OCI-LY7 (cell line): ENCODE results near the gene PLVAP. TPM values are rescaled to one million over a fixed set of nuclear protein-coding genes. Genes with fewer than 3 reads are reported as not detected.

Source experiments
- BruUV-seq: library from RNA; stranded (reverse); fragments of 400-500 nt; replicated peaks from 2 replicates; lab custom pipeline; 2021; lab: Mats Ljungman, UMichigan
- CTCF ChIA-PET: fragments of 300-600 bp; sonication (Branson Sonifier 250); formaldehyde crosslinking; loops from one replicate; lab custom pipeline; 2022; ENCODE audit warnings: antibody characterized with exemption; ENCODE audit not compliant: unreplicated experiment; lab: Charles Lee
- POLR2A ChIA-PET: fragments of 300-600 bp; sonication (Branson Sonifier 250); formaldehyde crosslinking; loops from one replicate; lab custom pipeline; 2022; ENCODE audit warnings: antibody characterized with exemption; lab: Charles Lee
- DNase-seq: peaks from one replicate; pipeline ENCODE4 v3.0.0-alpha.2; 2015; ENCODE audit warnings: low spot score
- H2AFZ ChIP-seq: fragments of 200-600 bp; sonication (generic), shearing (Covaris generic); 2 replicates; pipeline ENCODE4 v1.6.1; 2014; ENCODE audit warnings: mild to moderate bottlenecking, antibody characterized with exemption, low read length, moderate library complexity
- H3K27ac ChIP-seq: fragments of 200-600 bp; sonication (generic); 2 replicates; pipeline ENCODE4 v1.5.1; 2014; ENCODE audit warnings: mixed run types, low read depth, mild to moderate bottlenecking, moderate library complexity, low read length, inconsistent platforms; ENCODE audit not compliant: poor library complexity, severe bottlenecking
- H3K36me3 ChIP-seq: fragments of 200-600 bp; sonication (generic); 2 replicates; pipeline ENCODE4 v1.6.1; 2014; ENCODE audit warnings: mild to moderate bottlenecking, antibody characterized with exemption, low read length, moderate library complexity, mixed read lengths; ENCODE audit not compliant: insufficient read depth
- H3K4me1 ChIP-seq: fragments of 200-600 bp; sonication (generic); 2 replicates; pipeline ENCODE4 v1.5.1; 2014; ENCODE audit warnings: mild to moderate bottlenecking, low read length; ENCODE audit not compliant: insufficient read depth, poor library complexity, severe bottlenecking
- H3K4me2 ChIP-seq: fragments of 200-600 bp; sonication (generic); 2 replicates; pipeline ENCODE4 v1.6.1; 2014; ENCODE audit warnings: mild to moderate bottlenecking, low read length
- H3K4me3 ChIP-seq: fragments of 200-600 bp; sonication (generic); 2 replicates; pipeline ENCODE4 v1.5.1; 2014; ENCODE audit warnings: mild to moderate bottlenecking, low read depth, low read length; ENCODE audit not compliant: poor library complexity, severe bottlenecking
- H3K79me2 ChIP-seq: fragments of 200-600 bp; sonication (generic); 2 replicates; pipeline ENCODE4 v1.6.1; 2016; ENCODE audit warnings: low read depth, mild to moderate bottlenecking, low read length, moderate library complexity, mixed read lengths; ENCODE audit not compliant: insufficient read depth
- H3K9me2 ChIP-seq: fragments of 200-600 bp; sonication (generic); 2 replicates; pipeline ENCODE4 v1.6.1; 2016; ENCODE audit warnings: mild to moderate bottlenecking, low read length, mixed read lengths; ENCODE audit not compliant: insufficient read depth
- H3K9me3 ChIP-seq: fragments of 200-600 bp; sonication (generic); 2 replicates; pipeline ENCODE4 v1.6.1; 2014; ENCODE audit warnings: mild to moderate bottlenecking, mixed run types, low read length, mixed read lengths
- H4K20me1 ChIP-seq: fragments of 200-600 bp; sonication (generic); 2 replicates; pipeline ENCODE4 v1.6.1; 2014; ENCODE audit warnings: mild to moderate bottlenecking, antibody characterized with exemption, low read length, moderate library complexity, mixed read lengths; ENCODE audit not compliant: insufficient read depth
- EZH2phosphoT487 ChIP-seq: fragments of 200-600 bp; sonication (generic); IDR thresholded peaks from 2 replicates; pipeline ENCODE4 v1.6.1; 2018; ENCODE audit warnings: low read depth, borderline replicate concordance, mild to moderate bottlenecking, mixed run types, antibody characterized with exemption, low read length, moderate library complexity, mixed read lengths
- intact Hi-C: fragments of 100-400 bp; cut with micrococcal nuclease; formaldehyde crosslinking; loops from one replicate; pipeline ENCODE4 v1.10.0; 2022; ENCODE audit not compliant: unreplicated experiment
- total RNA-seq, 2 experiments: library from RNA; depleted of rRNA in 1 of 2; stranded (reverse); fragments of >200 nt in 1 of 2; shearing (Covaris generic) in 1 of 2; gene quantifications; 2 replicates each; pipeline ENCODE4 v1.2.3, GENCODE V29; 2014 to 2022
- TF ChIP-seq, protein P1 (sequence below): fragments of 200-600 bp; sonication (generic); conservative IDR thresholded peaks from 2 replicates; pipeline ENCODE4 v1.5.1; 2014; ENCODE audit warnings: mild to moderate bottlenecking, antibody characterized with exemption, low read length, moderate library complexity, mixed read lengths

PLVAP gene
- total RNA-seq, 2 experiments from 2014 or later = 0.16 to 1.5 TPM

DNA sequence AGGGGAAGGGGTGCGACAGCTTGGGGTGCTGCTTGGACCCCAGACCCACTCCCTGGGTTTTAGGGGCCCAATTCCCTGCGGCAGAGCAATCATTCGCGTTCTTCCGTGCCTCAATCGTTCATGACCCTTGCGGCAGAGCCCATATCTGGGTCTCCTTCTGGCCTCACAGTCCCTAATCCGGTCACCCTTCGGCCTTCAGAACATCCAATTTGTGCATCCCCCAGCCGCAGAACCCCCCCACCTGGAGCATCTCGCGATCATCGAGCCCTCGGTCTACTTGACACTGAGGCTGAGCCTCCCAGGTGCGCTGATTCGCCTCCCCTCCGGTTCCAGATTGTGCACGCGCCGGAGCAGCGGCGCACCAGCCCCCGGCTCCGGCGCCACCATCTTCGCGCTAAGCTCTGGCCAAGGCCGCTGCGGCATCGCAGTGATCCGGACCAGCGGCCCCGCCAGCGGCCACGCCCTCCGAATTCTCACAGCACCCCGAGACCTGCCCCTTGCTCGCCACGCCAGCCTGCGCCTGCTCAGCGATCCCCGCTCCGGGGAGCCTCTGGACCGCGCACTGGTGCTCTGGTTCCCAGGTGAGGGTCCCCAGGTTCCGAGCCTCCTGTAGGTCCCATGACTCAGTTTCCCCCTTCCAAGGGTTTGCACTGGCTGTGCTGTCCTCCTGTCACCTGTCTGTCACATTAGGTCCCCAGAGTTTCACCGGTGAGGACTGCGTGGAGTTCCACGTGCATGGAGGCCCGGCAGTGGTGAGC lies 39.3 kb downstream of the PLVAP start:
- peak; percentile 74 for DNase-seq
- H3K9me3 ChIP-seq = no peaks in the 10 kb centered on the region
- peak overlapping the region; percentile 88 for H3K27ac ChIP-seq
- H3K79me2 ChIP-seq = peaks cover 12% of the 10 kb centered on the region; the same call in 1 of the 2 replicates
- peaks cover 37% of the 10 kb centered on the region for H3K4me1 ChIP-seq
- POLR2A ChIA-PET = interaction anchor here (0.6 to 1.2 kb wide), 3 partner anchors 19 to 82 kb away, joined by 3 read pairs; partner anchors contain the start of gene MVB12A
- H3K4me2 ChIP-seq = peak overlapping the region; percentile 71
- H3K9me2 ChIP-seq = no peaks in the 10 kb centered on the region
- peak overlapping the region; percentile 83 for H3K4me3 ChIP-seq
- peaks cover 7% of the 10 kb centered on the region; the same call in 1 of the 2 replicates for H4K20me1 ChIP-seq
- intact Hi-C loops = no loop called here
- BruUV-seq = TSS peak; percentile 56
- CTCF ChIA-PET = no interaction called here
- TF ChIP-seq, protein P1, sequence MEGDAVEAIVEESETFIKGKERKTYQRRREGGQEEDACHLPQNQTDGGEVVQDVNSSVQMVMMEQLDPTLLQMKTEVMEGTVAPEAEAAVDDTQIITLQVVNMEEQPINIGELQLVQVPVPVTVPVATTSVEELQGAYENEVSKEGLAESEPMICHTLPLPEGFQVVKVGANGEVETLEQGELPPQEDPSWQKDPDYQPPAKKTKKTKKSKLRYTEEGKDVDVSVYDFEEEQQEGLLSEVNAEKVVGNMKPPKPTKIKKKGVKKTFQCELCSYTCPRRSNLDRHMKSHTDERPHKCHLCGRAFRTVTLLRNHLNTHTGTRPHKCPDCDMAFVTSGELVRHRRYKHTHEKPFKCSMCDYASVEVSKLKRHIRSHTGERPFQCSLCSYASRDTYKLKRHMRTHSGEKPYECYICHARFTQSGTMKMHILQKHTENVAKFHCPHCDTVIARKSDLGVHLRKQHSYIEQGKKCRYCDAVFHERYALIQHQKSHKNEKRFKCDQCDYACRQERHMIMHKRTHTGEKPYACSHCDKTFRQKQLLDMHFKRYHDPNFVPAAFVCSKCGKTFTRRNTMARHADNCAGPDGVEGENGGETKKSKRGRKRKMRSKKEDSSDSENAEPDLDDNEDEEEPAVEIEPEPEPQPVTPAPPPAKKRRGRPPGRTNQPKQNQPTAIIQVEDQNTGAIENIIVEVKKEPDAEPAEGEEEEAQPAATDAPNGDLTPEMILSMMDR = no peak
- no peak for TF ChIP-seq EZH2phosphoT487
- peak overlapping the region; percentile 46; the same call in 1 of the 2 replicates for H2AFZ ChIP-seq
- H3K36me3 ChIP-seq = peaks cover 32% of the 10 kb centered on the region

DNA sequence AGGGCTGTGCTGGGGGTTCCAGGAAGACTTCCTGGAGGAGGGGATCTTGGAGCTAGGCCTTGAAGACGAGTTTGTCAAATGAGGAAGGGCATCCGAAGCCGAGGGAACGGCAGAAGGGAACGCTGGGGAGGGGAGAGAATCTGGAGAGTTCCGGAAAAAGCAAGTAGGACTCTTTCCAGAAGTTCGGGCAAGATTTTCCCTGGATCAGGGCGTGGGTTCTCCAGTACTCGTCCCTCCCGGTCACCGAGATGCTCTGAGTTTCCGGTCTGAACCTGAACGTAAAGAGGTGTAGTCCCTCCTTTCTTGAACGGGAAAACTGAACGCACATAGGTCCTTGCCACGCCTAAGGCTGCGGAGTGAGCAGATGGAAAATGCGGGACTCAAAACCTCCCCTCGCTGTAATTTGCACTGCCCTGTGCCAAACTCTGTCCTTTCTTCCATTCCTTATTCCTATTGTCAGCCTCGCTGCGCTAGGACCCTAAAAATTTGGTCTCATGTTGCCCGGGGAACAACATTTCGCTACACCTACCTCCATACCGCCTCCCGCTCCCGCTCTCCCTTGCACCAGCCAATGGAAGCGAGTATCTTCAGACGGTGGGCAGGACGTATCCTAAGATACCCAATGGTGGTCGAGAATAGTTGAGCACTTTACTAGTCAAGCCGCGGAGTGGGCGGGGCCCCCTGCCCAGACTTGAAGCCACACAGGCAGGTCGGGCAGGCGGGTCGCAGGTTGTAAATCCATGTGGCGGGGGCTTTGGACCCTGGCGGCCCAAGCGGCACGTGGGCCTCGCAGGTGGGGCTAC lies 40.1 kb downstream of the PLVAP start, which contains the start of gene GTPBP3:
GTPBP3 (plus strand) TSS at position 682 of the 803 bp plus-strand sequence; CDS start at position 741, 59 bp downstream.
- no peak for TF ChIP-seq EZH2phosphoT487
- TF ChIP-seq, protein P1 = no peak
- peak; percentile 100 for DNase-seq
- Histone ChIP-seq H3K4me2 (peak within 1 kb of the TSS; percentile 79), H2AFZ (peak within 1 kb of the TSS; percentile 55; the same call in 1 of the 2 replicates), H3K36me3 (peaks cover 25% of the 10 kb centered on the region), H3K4me3 (peak within 1 kb of the TSS; percentile 83), H3K4me1 (peaks cover 39% of the 10 kb centered on the region), H3K27ac (peak within 1 kb of the TSS; percentile 88), H3K9me3 (no peaks in the 10 kb centered on the region), H3K79me2 (peaks cover 12% of the 10 kb centered on the region; the same call in 1 of the 2 replicates), H4K20me1 (peaks cover 7% of the 10 kb centered on the region; the same call in 1 of the 2 replicates), H3K9me2 (no peaks in the 10 kb centered on the region)
- ChIA-PET POLR2A (interaction anchor here (0.7 kb wide), 1 partner anchor 652 kb away, joined by 4 read pairs; no protein-coding TSS in a partner anchor), CTCF (no interaction called here)
- intact Hi-C loops = no loop called here
- TSS peak; percentile 94 for BruUV-seq
